HepG2 (cell line): ENCODE data around the gene POP5. TPM values are rescaled to one million over a fixed set of nuclear protein-coding genes. Genes with fewer than 3 reads are reported as not detected.

Experiments used
- CREB1 ChIP-seq, 2 experiments: fragments of 450-650 bp in 1 of 2; IDR thresholded peaks; 2 replicates each; pipeline ENCODE4 v1.6.1; 2016 to 2017; ENCODE audit warnings: control low read depth in 1 of 2, mild to moderate bottlenecking in 1 of 2, missing compliant biosample characterization in 1 of 2, missing genetic modification characterization in 1 of 2
- NONO ChIP-seq, 2 experiments: fragments of 450-650 bp in 1 of 2; sonication (generic) in 1 of 2; formaldehyde crosslinking in 1 of 2; IDR thresholded peaks in 1 of 2; conservative IDR thresholded peaks in 1 of 2; 2 replicates each; pipeline versions ENCODE4 v1.6.1 to v1.8.0; 2017 to 2022; ENCODE audit warnings: mild to moderate bottlenecking in 1 of 2, missing genetic modification reagents in 1 of 2, moderate library complexity in 1 of 2
- TEAD3 ChIP-seq: optimal IDR thresholded peaks from 2 replicates; pipeline ENCODE3; 2016; ENCODE audit warnings: borderline replicate concordance
- TGIF2 ChIP-seq: IDR thresholded peaks from 2 replicates; pipeline ENCODE4 v1.6.1; 2016; ENCODE audit warnings: control low read depth, missing compliant biosample characterization
- ZNF101 ChIP-seq: sonication (generic); formaldehyde crosslinking; IDR thresholded peaks from 2 replicates; pipeline ENCODE4 v1.4.0; 2020; ENCODE audit warnings: mild to moderate bottlenecking, low read depth, missing genetic modification reagents, borderline replicate concordance
- ZNF644 ChIP-seq: IDR thresholded peaks from 2 replicates; pipeline ENCODE4 v1.6.1; 2016; ENCODE audit warnings: low read depth
- ZNF761 ChIP-seq: sonication (generic); formaldehyde crosslinking; conservative IDR thresholded peaks from 2 replicates; pipeline ENCODE4 v1.4.0; 2020; ENCODE audit warnings: mild to moderate bottlenecking, missing genetic modification reagents
- polyA plus RNA-seq, 8 experiments: library from polyadenylated mRNA; depleted of rRNA in 3 of 8; stranded (reverse) in 7 of 8; unstranded in 1 of 8; fragments of >200 nt; fragmentation: Illumina TruSeq in 4 of 8; extraction: Trizol in 4 of 8; gene quantifications; 2 replicates each; pipeline versions ENCODE4 v1.2.1 to v1.2.3, GENCODE V29; 2011 to 2016; ENCODE audit warnings: low read depth in 4 of 8, missing spikeins in 1 of 8, mixed read lengths in 1 of 8; ENCODE audit not compliant: insufficient read depth in 1 of 8
- total RNA-seq, 5 experiments: library from RNA; depleted of rRNA; stranded (reverse); fragments of >200 nt; fragmentation: Illumina TruSeq; extraction: Trizol; gene quantifications; 2 replicates each; pipeline ENCODE4 v1.2.3, GENCODE V29; 2016; ENCODE audit warnings: low read depth in 1 of 5
- TF ChIP-seq, protein P1 (sequence below): sonication (generic); IDR thresholded peaks from 2 replicates; pipeline ENCODE4 v1.6.1; 2016; ENCODE audit warnings: low read depth, borderline replicate concordance
- TF ChIP-seq, protein P2 (sequence below): sonication (generic); formaldehyde crosslinking; IDR thresholded peaks from 2 replicates; pipeline ENCODE4 v1.5.1; 2020; ENCODE audit warnings: mild to moderate bottlenecking, missing genetic modification reagents

POP5 gene
- total and polyA plus RNA-seq, 2 of the 13 experiments (the other 11 are each of a cell fraction or from before 2014, with no cell fraction given): 45.6 to 61.3 TPM

DNA sequence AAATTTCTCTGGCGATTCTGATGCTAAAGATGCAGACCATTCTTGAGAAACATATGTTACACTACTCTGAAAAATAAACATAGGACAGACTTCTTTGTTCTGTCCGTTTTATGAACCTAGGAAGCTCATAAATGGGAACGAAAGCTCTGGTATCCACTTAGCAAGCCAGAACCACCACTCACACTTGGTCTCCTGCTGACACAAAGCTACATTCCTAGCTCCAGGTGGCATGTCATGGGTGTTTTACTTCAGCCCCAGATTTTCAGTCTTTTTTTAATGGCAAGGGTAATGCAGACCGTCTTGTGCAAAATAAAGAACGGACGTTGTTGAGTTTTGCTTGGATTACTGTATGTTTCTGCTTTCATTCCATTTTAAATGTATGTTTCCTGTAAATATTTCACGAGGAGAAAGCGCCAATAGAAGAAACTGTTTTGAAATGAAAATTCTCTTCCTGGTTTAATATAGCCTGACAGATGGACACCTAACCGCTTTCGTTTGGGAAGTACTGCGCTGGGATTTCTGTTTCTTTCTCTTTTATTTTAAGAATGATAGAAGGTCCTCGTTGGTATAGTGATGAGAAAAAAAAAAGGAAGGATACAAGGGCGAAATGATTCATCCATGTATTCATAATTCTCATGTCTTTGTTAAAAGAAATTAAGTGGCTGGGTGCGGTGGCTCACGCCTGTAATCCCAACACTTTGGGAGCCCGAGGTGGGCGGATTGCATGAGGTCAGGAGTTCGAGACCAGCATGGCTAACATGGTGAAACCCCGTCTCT, 51.4 kb downstream of the POP5 start (continued):
- TF ChIP-seq CREB1 (IDR thresholded peaks at IDR 0.05): no peak
- 0 out of 2 replicates have a peak, but pooled peaks have one; percentile 23 for TF ChIP-seq CREB1 (CRISPR knock-in tag; IDR thresholded peaks at IDR 0.05)
- 0 out of 2 replicates have a peak, but pooled peaks have one; percentile 6 for TF ChIP-seq ZNF761 (CRISPR knock-in tag)
- peak; percentile 99 for TF ChIP-seq TEAD3 (CRISPR knock-in tag)
- TF ChIP-seq, protein P1, sequence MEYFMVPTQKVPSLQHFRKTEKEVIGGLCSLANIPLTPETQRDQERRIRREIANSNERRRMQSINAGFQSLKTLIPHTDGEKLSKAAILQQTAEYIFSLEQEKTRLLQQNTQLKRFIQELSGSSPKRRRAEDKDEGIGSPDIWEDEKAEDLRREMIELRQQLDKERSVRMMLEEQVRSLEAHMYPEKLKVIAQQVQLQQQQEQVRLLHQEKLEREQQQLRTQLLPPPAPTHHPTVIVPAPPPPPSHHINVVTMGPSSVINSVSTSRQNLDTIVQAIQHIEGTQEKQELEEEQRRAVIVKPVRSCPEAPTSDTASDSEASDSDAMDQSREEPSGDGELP: peak; percentile 33; the same call in 1 of the 2 replicates
- TF ChIP-seq, protein P2, sequence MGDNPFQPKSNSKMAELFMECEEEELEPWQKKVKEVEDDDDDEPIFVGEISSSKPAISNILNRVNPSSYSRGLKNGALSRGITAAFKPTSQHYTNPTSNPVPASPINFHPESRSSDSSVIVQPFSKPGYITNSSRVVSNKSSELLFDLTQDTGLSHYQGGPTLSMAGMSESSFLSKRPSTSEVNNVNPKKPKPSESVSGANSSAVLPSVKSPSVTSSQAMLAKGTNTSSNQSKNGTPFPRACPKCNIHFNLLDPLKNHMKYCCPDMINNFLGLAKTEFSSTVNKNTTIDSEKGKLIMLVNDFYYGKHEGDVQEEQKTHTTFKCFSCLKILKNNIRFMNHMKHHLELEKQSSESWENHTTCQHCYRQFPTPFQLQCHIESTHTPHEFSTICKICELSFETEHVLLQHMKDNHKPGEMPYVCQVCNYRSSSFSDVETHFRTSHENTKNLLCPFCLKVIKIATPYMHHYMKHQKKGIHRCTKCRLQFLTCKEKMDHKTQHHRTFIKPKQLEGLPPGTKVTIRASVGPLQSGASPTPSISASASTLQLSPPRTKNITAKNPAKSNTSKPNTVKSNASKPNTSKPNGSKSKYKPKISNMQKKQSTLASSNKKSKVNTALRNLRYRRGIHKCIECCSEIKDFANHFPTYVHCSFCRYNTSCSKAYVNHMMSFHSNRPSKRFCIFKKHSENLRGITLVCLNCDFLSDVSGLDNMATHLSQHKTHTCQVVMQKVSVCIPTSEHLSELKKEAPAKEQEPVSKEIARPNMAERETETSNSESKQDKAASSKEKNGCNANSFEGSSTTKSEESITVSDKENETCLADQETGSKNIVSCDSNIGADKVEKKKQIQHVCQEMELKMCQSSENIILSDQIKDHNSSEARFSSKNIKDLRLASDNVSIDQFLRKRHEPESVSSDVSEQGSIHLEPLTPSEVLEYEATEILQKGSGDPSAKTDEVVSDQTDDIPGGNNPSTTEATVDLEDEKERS: no peak
- TF ChIP-seq NONO (IDR thresholded peaks at IDR 0.05): no peak
- no peak for TF ChIP-seq NONO (CRISPR knock-in tag; conservative IDR thresholded peaks at IDR 0.05)
- TF ChIP-seq TGIF2 (CRISPR knock-in tag): peak; percentile 78; the same call in 1 of the 2 replicates
- TF ChIP-seq ZNF644 (CRISPR knock-in tag): 0 out of 2 replicates have a peak, but pooled peaks have one; percentile 24
- no peak for TF ChIP-seq ZNF101 (CRISPR knock-in tag)
- TF ChIP-seq, all 625 proteins: peak for 26
